HG03460 (cell line): ENCODE results near the gene BSND.

Experiments used
- ATAC-seq: cut with Tn5 transposase; IDR thresholded peaks from one replicate; pipeline ENCODE4 v1.9.1; 2021; ENCODE audit not compliant: unreplicated experiment

BSND gene

GRCh38 chr1:54990916-54991315 lies 7.8 kb upstream of the BSND start:
- no peak for ATAC-seq

- no peak for ATAC-seq
Measured at GRCh38 chr1:54991939-54992338, 6.8 kb upstream of the BSND start.

- no peak for ATAC-seq
Measured at GRCh38 chr1:54993140-54993539, 5.6 kb upstream of the BSND start.

GRCh38 chr1:54994355-54994990 lies 4.3 kb upstream of the BSND start:
- no peak for ATAC-seq

GRCh38 chr1:54995013-54995760 lies 3.5 kb upstream of the BSND start:
- no peak for ATAC-seq

- ATAC-seq: no peak
Measured at GRCh38 chr1:54995835-54996234, 2.9 kb upstream of the BSND start.

- peak; percentile 76 for ATAC-seq
Measured at GRCh38 chr1:54996359-54996868, 2.3 kb upstream of the BSND start.

GRCh38 chr1:54996869-54997710 lies 1.6 kb upstream of the BSND start:
- no peak for ATAC-seq

GRCh38 chr1:54997711-54997986 lies 1.1 kb upstream of the BSND start:
- ATAC-seq: no peak

GRCh38 chr1:54998100-54998499 lies 633 bp upstream of the BSND start:
- ATAC-seq: no peak

GRCh38 chr1:55000110-55001085 lies 1.7 kb downstream of the BSND start:
- no peak for ATAC-seq

GRCh38 chr1:55001311-55001710 lies 2.6 kb downstream of the BSND start:
- no peak for ATAC-seq

GRCh38 chr1:55002686-55003085 lies 4.0 kb downstream of the BSND start:
- ATAC-seq: no peak

GRCh38 chr1:55005351-55006140 lies 6.8 kb downstream of the BSND start:
- no peak for ATAC-seq

GRCh38 chr1:55006931-55007330 lies 8.2 kb downstream of the BSND start:
- no peak for ATAC-seq

- ATAC-seq: no peak
Measured at GRCh38 chr1:55007625-55008024, 8.9 kb downstream of the BSND start.

- no peak for ATAC-seq
Measured at GRCh38 chr1:55010194-55010886, 11.6 kb downstream of the BSND start.

- no peak for ATAC-seq
Measured at GRCh38 chr1:55010887-55011217, 12.1 kb downstream of the BSND start.

- no peak for ATAC-seq
Measured at GRCh38 chr1:55012661-55013060, 13.9 kb downstream of the BSND start.
